IPS-20b (cell line): ENCODE measurements around the gene KDM5B.
A peak's percentile ranks its signal among the peaks of the same experiment; 100 is the strongest.

Source experiments
- H3K27ac ChIP-seq: one replicate; pipeline ENCODE4 v1.5.1; 2013; ENCODE audit warnings: low read length
- H3K27me3 ChIP-seq: 2 replicates; pipeline ENCODE4 v1.6.1; 2013; ENCODE audit warnings: mild to moderate bottlenecking, low read length, inconsistent platforms; ENCODE audit not compliant: insufficient read depth
- H3K36me3 ChIP-seq: 2 replicates; pipeline ENCODE4 v1.6.1; 2013; ENCODE audit warnings: low read depth, mild to moderate bottlenecking, inconsistent platforms, low read length, moderate library complexity; ENCODE audit not compliant: insufficient read depth
- H3K4me1 ChIP-seq: 2 replicates; pipeline ENCODE4 v1.6.1; 2013; ENCODE audit warnings: mild to moderate bottlenecking, control low read depth, inconsistent platforms, low read length, moderate library complexity; ENCODE audit not compliant: insufficient read depth
- H3K4me3 ChIP-seq: 2 replicates; pipeline ENCODE4 v1.5.1; 2013; ENCODE audit warnings: mild to moderate bottlenecking, low read length, inconsistent platforms
- H3K9ac ChIP-seq: 2 replicates; pipeline ENCODE4 v1.6.1; 2013; ENCODE audit warnings: low read depth, mild to moderate bottlenecking, inconsistent platforms, low read length, moderate library complexity
- H3K9me3 ChIP-seq: 2 replicates; pipeline ENCODE4 v1.6.1; 2013; ENCODE audit warnings: mild to moderate bottlenecking, low read depth, low read length, inconsistent platforms; ENCODE audit not compliant: insufficient read depth

The KDM5B gene

GRCh38 chr1:202807926-202808757, at the start of gene KDM5B:
Gene KDM5B (minus strand): TSS chr1:202808421. CDS start chr1:202808305, 116 bp downstream.
- peaks cover 31% of the 10 kb centered on the region for H3K4me1 ChIP-seq
- H3K27me3 ChIP-seq, result peaks cover 32% of the 10 kb centered on the region
- no peaks in the 10 kb centered on the region for H3K36me3 ChIP-seq
- peak within 1 kb of the TSS; percentile 49 for H3K27ac ChIP-seq
- H3K9me3 ChIP-seq, result no peaks in the 10 kb centered on the region
- H3K4me3 ChIP-seq, result peak within 1 kb of the TSS; percentile 86
- H3K9ac ChIP-seq, result peak within 1 kb of the TSS; percentile 94; the same call in 1 of the 2 replicates

DNA sequence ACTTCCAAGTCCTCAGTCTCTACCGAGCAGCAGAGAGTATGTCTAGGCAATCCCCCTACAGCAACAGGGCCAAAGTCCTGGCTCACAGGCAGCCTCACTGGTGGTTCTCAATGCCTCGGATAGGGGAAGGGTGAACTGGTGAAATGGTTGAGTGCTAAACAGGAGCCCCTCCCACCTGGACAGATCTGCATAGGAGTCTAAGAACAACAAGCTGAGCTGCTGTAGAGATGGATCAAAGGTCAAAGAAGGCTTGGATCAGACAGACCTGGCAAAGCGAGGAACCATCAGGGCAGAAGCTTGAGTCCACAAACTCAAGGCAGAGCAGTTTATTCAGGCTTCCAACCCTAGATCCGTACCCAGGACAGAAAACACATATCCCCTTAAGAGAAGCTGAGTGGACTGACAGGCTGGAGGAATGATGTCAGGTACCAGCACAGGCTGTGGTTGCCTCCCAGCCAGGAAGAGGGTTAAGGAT, 49.0 kb upstream of the KDM5B start:
- H3K36me3 ChIP-seq, result peaks cover 56% of the 10 kb centered on the region
- no peak overlapping the region for H3K27ac ChIP-seq
- no peak overlapping the region for H3K4me3 ChIP-seq
- no peaks in the 10 kb centered on the region for H3K9me3 ChIP-seq
- H3K4me1 ChIP-seq, result peaks cover 2% of the 10 kb centered on the region; the same call in 1 of the 2 replicates
- no peak overlapping the region for H3K9ac ChIP-seq
- no peaks in the 10 kb centered on the region for H3K27me3 ChIP-seq

- Histone ChIP-seq H3K36me3 (peaks cover 65% of the 10 kb centered on the region), H3K27ac (no peak overlapping the region), H3K27me3 (no peaks in the 10 kb centered on the region), H3K4me3 (no peak overlapping the region), H3K4me1 (peaks cover 2% of the 10 kb centered on the region; the same call in 1 of the 2 replicates), H3K9me3 (no peaks in the 10 kb centered on the region), H3K9ac (no peak overlapping the region)
Measured at GRCh38 chr1:202856014-202856413, 47.8 kb upstream of the KDM5B start.

DNA sequence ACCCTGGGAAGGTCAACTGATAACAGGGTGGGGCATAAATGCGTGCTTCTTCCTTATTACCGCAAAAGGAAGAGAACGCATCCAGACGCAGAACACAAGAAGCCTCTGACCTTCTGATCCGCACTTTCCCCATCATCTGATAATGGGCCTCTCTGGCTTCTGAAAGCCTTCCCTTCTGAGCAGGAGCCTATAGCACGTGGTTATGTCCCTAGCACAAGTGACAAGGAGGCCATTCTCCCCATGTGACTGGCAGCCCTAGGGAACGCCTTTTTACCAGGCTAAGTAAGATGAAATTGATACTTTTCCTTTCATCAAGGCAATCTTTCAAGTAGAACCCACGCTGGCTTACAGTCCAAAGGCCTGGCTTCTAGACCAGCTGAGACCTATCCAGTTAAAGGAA, 46.6 kb upstream of the KDM5B start:
- H3K27ac ChIP-seq, result no peak overlapping the region
- no peak overlapping the region for H3K4me3 ChIP-seq
- H3K27me3 ChIP-seq, result no peaks in the 10 kb centered on the region
- no peak overlapping the region for H3K9ac ChIP-seq
- H3K36me3 ChIP-seq, result peaks cover 73% of the 10 kb centered on the region
- H3K4me1 ChIP-seq, result no peaks in the 10 kb centered on the region
- H3K9me3 ChIP-seq, result no peaks in the 10 kb centered on the region

DNA sequence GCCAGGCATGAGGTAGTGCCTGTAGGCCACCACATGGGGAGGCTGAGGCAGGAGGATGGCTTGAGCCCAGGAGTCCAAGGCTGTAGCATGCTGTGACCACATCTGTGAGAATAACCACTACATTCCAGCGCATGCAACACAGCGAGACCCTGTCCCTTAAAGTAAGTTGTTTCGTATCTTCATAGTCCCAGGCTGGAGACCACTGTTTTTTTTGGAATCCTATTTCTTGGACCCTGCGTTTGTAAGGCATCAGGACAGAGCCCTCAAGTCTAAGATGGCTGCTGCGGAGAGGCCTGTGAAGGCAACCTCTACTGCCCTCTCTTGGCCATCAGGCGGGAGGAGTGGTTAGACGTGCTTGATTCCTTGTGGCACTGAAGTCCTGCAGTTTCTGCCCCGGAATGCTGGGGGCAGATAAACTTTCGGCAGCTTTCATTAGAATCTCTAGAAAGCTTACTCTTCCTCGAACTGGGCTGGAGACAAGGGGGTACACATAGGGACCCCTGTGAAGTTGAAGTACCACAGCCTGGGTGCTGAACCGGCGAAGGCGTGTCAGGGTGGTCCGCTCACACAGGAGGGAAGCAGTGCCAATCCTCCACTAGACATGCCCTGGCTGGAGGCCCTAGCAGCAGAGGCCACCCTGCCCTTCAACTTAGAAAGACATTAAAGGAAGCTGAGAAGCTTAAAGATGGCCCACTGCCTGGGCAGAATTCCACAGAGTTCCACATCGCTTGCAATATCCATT, 44.1 kb upstream of the KDM5B start:
- no peaks in the 10 kb centered on the region for H3K27me3 ChIP-seq
- no peak overlapping the region for H3K4me3 ChIP-seq
- H3K4me1 ChIP-seq, result no peaks in the 10 kb centered on the region
- H3K36me3 ChIP-seq, result peaks cover 63% of the 10 kb centered on the region
- H3K27ac ChIP-seq, result no peak overlapping the region
- no peak overlapping the region for H3K9ac ChIP-seq
- H3K9me3 ChIP-seq, result no peaks in the 10 kb centered on the region

GRCh38 chr1:202850593-202851362, 42.6 kb upstream of the KDM5B start:
- peaks cover 47% of the 10 kb centered on the region for H3K36me3 ChIP-seq
- no peaks in the 10 kb centered on the region for H3K27me3 ChIP-seq
- H3K27ac ChIP-seq, result no peak overlapping the region
- no peak overlapping the region for H3K4me3 ChIP-seq
- no peaks in the 10 kb centered on the region for H3K4me1 ChIP-seq
- H3K9ac ChIP-seq, result no peak overlapping the region
- no peaks in the 10 kb centered on the region for H3K9me3 ChIP-seq

DNA sequence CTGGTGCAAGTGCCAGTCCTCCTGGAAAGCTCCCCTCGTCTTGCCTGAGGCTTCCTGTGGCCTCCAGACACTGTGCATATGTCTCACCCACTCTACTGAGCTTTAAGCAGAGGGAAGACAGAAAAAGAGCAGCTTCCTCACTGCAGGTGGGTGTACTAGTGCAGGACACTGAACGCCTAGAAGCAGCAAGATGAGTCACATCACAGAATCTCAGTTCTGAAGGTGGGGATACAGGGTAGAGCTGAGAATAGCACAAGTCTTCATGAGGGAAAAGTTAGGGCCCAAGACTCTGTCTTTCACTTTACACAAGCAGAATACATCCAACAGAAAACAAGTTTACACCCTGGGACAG, 39.9 kb upstream of the KDM5B start:
- no peak overlapping the region for H3K9ac ChIP-seq
- no peak overlapping the region for H3K4me3 ChIP-seq
- H3K27ac ChIP-seq, result no peak overlapping the region
- H3K36me3 ChIP-seq, result peaks cover 34% of the 10 kb centered on the region
- no peaks in the 10 kb centered on the region for H3K4me1 ChIP-seq
- no peaks in the 10 kb centered on the region for H3K9me3 ChIP-seq
- H3K27me3 ChIP-seq, result no peaks in the 10 kb centered on the region

DNA sequence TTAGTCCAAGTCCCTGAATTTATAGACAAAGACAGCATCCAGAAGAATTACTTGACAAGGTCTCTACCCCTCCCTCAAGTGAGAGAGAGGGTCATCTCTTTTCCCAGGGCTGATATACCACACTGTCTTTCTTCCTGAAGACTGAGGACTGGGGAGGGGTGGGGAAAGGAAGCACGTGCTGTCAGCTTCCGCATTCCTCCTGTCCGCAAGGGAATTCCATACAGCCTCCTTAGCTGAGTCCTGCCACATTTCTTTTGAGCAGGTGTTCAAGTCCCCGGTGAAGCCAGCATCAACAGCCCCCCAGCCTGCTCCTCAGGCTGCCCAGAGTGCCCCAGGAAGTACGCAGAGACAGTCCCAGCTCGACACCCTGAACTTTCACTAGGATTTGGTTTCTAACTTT, 36.7 kb upstream of the KDM5B start:
- Histone ChIP-seq H3K4me1 (no peaks in the 10 kb centered on the region), H3K27ac (no peak overlapping the region), H3K36me3 (peaks cover 8% of the 10 kb centered on the region; the same call in 1 of the 2 replicates), H3K27me3 (no peaks in the 10 kb centered on the region), H3K9me3 (no peaks in the 10 kb centered on the region), H3K4me3 (no peak overlapping the region), H3K9ac (no peak overlapping the region)

- H3K4me3 ChIP-seq, result no peak overlapping the region
- H3K27ac ChIP-seq, result no peak overlapping the region
- H3K27me3 ChIP-seq, result no peaks in the 10 kb centered on the region
- H3K36me3 ChIP-seq, result peaks cover 2% of the 10 kb centered on the region; the same call in 1 of the 2 replicates
- H3K9me3 ChIP-seq, result no peaks in the 10 kb centered on the region
- H3K4me1 ChIP-seq, result no peaks in the 10 kb centered on the region
- no peak overlapping the region for H3K9ac ChIP-seq
Measured at GRCh38 chr1:202844259-202844658, 36.0 kb upstream of the KDM5B start.

- no peaks in the 10 kb centered on the region for H3K27me3 ChIP-seq
- H3K9ac ChIP-seq, result no peak overlapping the region
- H3K4me1 ChIP-seq, result no peaks in the 10 kb centered on the region
- no peaks in the 10 kb centered on the region for H3K36me3 ChIP-seq
- H3K9me3 ChIP-seq, result no peaks in the 10 kb centered on the region
- H3K4me3 ChIP-seq, result no peak overlapping the region
- no peak overlapping the region for H3K27ac ChIP-seq
Measured at GRCh38 chr1:202843081-202843480, 34.9 kb upstream of the KDM5B start.

- Histone ChIP-seq H3K9ac (no peak overlapping the region), H3K4me1 (peaks cover 7% of the 10 kb centered on the region; the same call in 1 of the 2 replicates)
Measured at GRCh38 chr1:202837746-202838262, 29.6 kb upstream of the KDM5B start.

More at GRCh38 chr1:202837746-202838262, 29.6 kb upstream of the KDM5B start:
- Histone ChIP-seq H3K9me3 (no peaks in the 10 kb centered on the region), H3K36me3 (no peaks in the 10 kb centered on the region), H3K27ac (no peak overlapping the region), H3K4me3 (no peak overlapping the region), H3K27me3 (no peaks in the 10 kb centered on the region)
